Heart right ventricle (tissue), 16 donors: ENCODE measurements around the gene GCC2. TPM values are rescaled to one million over a fixed set of nuclear protein-coding genes. Genes with fewer than 3 reads are reported as not detected.

ENCODE experiments used
- ATAC-seq, 8 donors: fragments of 200-7000 bp; cut with Tn5 transposase; one replicate each; pipeline ENCODE4 v1.9.1; 2020; ENCODE audit warnings: mild to moderate bottlenecking in 8 of 8, moderate library complexity in 8 of 8, moderate number of reproducible peaks in 1 of 8
- DNase-seq, 2 donors: peaks; one replicate each; pipeline ENCODE4 v3.0.0-alpha.2; 2020
- H3K27ac ChIP-seq, 10 donors: fragments of 200-600 bp; sonication (generic) in 2 of 10; one replicate each; pipeline versions ENCODE4 v1.5.0 to v1.8.0; 2020 to 2022; ENCODE audit warnings: mild to moderate bottlenecking in 3 of 10
- H3K27me3 ChIP-seq, 7 donors: fragments of 200-600 bp; one replicate each; pipeline ENCODE4 v1.8.0; 2021 to 2022; ENCODE audit warnings: mild to moderate bottlenecking in 2 of 7
- H3K36me3 ChIP-seq, 9 donors: fragments of 200-600 bp; sonication (generic) in 1 of 9; one replicate each; pipeline versions ENCODE4 v1.5.0 to v1.8.0; 2020 to 2022; ENCODE audit warnings: mild to moderate bottlenecking in 2 of 9
- H3K4me1 ChIP-seq, 9 donors: fragments of 200-600 bp; sonication (generic) in 1 of 9; one replicate each; pipeline versions ENCODE4 v1.5.0 to v1.8.0; 2020 to 2022; ENCODE audit warnings: mild to moderate bottlenecking in 4 of 9
- H3K4me3 ChIP-seq, 10 donors: fragments of 200-600 bp; sonication (generic) in 2 of 10; one replicate each; pipeline versions ENCODE4 v1.5.0 to v1.8.0; 2020 to 2022; ENCODE audit warnings: mild to moderate bottlenecking in 7 of 10, moderate library complexity in 2 of 10
- H3K9me3 ChIP-seq, 11 donors: fragments of 200-600 bp in 10 of 11; sonication (generic) in 2 of 11; one replicate each; pipeline versions ENCODE4 v1.5.0 to v1.8.0; 2013 to 2022; ENCODE audit warnings: mild to moderate bottlenecking in 2 of 11, control low read depth in 1 of 11, moderate library complexity in 1 of 11
- CTCF ChIP-seq, 9 donors: fragments of 200-600 bp; sonication (generic) in 2 of 9; IDR thresholded peaks; one replicate each; pipeline versions ENCODE4 v1.5.0 to v1.8.0; 2021 to 2022; ENCODE audit warnings: antibody characterized with exemption in 9 of 9, mild to moderate bottlenecking in 5 of 9, moderate library complexity in 1 of 9
- WGBS, 2 donors: extraction: QIAGEN DNeasy Blood & Tissue Kit; methylation state at CpG; one replicate each; pipeline ENCODE4 v1.1.7; 2013; ENCODE audit warnings: inconsistent platforms in 1 of 2; 5-methylcytosine and 5-hydroxymethylcytosine counted together
- intact Hi-C, 10 donors: fragments of 100-400 bp; cut with DNase I; formaldehyde crosslinking; loops; one replicate each; pipeline versions ENCODE4 v1.11.1 to v1.14.2; 2022
- polyA plus RNA-seq, 2 donors: library from polyadenylated mRNA; stranded (reverse); fragments of 200-250 nt; gene quantifications; one replicate each; pipeline ENCODE4 v1.2.3, GENCODE V29; 2013
- total RNA-seq, 10 donors: library from RNA; stranded (reverse); fragmentation: NEBNext Ultra II Directional in 3 of 10; extraction: Animal tissue kit (Norgen Biotek cat#: 25700) in 3 of 10; gene quantifications; one replicate each; pipeline versions ENCODE4 v1.2.1 to v1.2.4, GENCODE V29; 2021 to 2023
- donor health status: Arrhythmogenic right ventricular cardiomyopathy.
- donor health status: ischemic (EF 13 %, LVEDD 7.1; RV severe dilation, severe dysfunction).
- donor health status: healthy with polysubstance abuse.
- donor health status: DM: no; HTN: yes; CAD: no.
- donor health status: DM: no; HTN: no; CAD: no.
- donor health status: ischemic (EF 25% LVEDD 6.9; RV normal size, moderate dysfunction).
- donor health status: ischemic (EF 25% LVEDD 5.7; RV mildly dilated, moderate dysfunction).
- donor health status: healthy.
- donor health status: DM: yes; HTN: yes; CAD: no.
- donor health status: Ischemic cardiomyopathy.
- donor health status: ischemic (EF 35%, LVEDD 5.7; RV mildly dilated, moderate dysfunction).
- donor health status: nonischemic (EF 11% LVEDD 7.7; RV severe dilation, severe dysfunction).
- donor health status: DM: yes; HTN: yes; CAD: no.
- donor health status: PGD.
- donor health status: ischemic (EF 29% LVEDD 5.4; RV normal size, mild dysfunction).
- donor health status: nonischemic (EF 23%, LVEDD 6.1; RV moderate dilation, normal function).

Gene GCC2
- total and polyA plus RNA-seq, 12 donors = 4.1 to 31.8 (median 26.5) TPM

DNA sequence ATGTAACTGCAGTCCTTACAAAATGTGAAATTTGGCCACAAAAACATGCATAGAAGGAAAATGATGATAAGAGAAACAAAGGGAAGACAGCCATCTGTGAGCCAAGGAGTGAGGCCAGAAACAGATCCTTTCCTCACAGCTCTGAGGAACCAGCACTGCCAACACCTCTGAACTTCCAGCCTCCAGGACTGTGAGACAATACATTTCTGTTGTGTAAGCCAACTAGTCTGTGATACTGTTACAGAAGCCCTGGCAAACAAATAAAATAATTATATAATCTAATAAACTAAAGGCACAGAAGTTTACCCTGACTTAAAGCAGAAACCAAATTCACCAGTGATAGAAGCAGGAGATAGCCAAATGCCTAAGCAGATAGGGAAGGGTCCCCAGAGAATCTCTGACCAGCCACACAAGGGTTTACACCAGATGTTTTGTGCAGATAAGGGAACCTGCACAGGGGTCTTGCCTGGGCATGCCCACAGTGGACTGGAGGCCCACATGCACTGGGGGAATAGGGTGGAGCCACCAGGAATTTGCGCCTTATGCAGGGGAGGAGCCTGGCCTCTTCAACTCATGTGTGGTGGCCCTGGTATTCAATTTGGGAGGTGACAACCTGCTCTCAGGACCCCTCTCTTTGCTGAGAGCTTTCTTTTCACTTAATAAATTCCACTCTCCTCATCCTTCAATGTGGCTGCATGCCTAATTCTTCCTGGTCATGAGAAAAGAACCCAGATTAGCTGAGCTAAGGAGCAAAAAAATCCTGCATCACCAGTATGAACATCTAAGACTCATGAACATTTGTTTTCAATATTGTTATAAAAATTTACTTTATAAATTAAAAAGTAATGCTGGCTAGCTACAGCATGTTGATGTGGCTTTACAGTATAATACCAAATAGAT lies 3.8 kb upstream of the GCC2 start:
- H3K27ac ChIP-seq = peak overlapping the region in 1 of 10 donors; percentile 29
- ATAC-seq (no peak), DNase-seq (no peak)
- TF ChIP-seq CTCF (IDR thresholded peaks at IDR 0.05) = no peak
- H3K9me3 ChIP-seq = no peaks in the 10 kb centered on the region
- no peak overlapping the region for H3K4me3 ChIP-seq
- H3K4me1 ChIP-seq = peaks cover 0 to 14% (median 12%) of the 10 kb centered on the region in 9 donors
- H3K27me3 ChIP-seq = no peaks in the 10 kb centered on the region
- no peaks in the 10 kb centered on the region for H3K36me3 ChIP-seq
- 85 to 95% methylated on average over 1 of the region's 1 CpG for WGBS, 2 donors
- intact Hi-C loops = loop anchor here in 1 of 10 donors (10.0 kb wide), 1 partner anchor 140 kb away; no protein-coding TSS in a partner anchor

GRCh38 chr2:108446703-108447102 lies 2.3 kb upstream of the GCC2 start:
- Histone ChIP-seq H3K4me1 (peaks cover 0 to 19% (median 16%) of the 10 kb centered on the region in 9 donors), H3K9me3 (no peaks in the 10 kb centered on the region), H3K36me3 (peaks cover 0 to 14% (median 0%) of the 10 kb centered on the region in 9 donors), H3K27ac (no peak overlapping the region), H3K4me3 (no peak overlapping the region), H3K27me3 (no peaks in the 10 kb centered on the region)
- ATAC-seq (no peak), DNase-seq (no peak)
- 91 to 98% methylated on average over 2 of the region's 2 CpGs for WGBS, 2 donors
- intact Hi-C loops = loop anchor here in 1 of 10 donors (10.0 kb wide), 1 partner anchor 138 kb away; no protein-coding TSS in a partner anchor
- TF ChIP-seq CTCF (IDR thresholded peaks at IDR 0.05) = no peak

DNA sequence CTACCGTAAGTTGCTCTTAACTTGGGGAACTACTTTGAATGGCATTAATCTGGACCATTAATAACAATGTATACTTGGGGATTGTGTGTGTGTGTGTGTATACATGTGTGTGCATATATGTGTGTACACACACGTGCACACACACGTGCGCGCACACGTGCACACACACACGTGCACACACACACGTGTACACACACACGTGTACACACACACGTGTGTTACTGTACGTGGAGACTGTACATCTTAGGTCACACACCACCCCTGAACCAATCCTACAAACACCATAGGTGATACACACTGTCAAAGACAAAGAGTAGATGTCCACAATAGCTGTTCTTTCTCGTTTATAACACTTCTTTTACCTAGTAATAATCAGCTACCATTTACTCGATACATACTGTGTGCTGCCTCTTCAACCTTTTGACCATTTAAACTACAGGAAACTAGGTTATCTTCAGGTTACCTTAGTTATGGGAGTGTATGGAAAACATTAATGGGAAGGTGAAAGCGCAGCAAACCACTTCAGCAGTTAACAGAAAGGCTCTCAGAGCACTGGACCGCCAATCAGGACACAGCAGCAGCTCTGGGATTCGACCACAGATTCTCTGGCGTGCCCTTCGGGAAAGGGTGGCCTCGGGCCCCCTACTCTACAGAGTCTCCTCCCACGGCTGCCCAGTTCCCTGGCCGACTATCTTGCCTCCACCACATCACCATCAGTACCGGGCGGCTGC lies 894 bp upstream of the GCC2 start:
- Histone ChIP-seq H3K9me3 (no peaks in the 10 kb centered on the region), H3K27ac (peak overlapping the region in 9 of 10 donors; percentile 63 to 94 (median 86)), H3K4me1 (peaks cover 0 to 22% (median 16%) of the 10 kb centered on the region in 9 donors), H3K36me3 (peaks cover 0 to 28% (median 13%) of the 10 kb centered on the region in 9 donors), H3K27me3 (no peaks in the 10 kb centered on the region), H3K4me3 (peak overlapping the region; percentile 55 to 96 (median 78))
- intact Hi-C loops = loop anchor here in 1 of 10 donors (10.0 kb wide), 1 partner anchor 137 kb away; no protein-coding TSS in a partner anchor
- TF ChIP-seq CTCF (IDR thresholded peaks at IDR 0.05) = no peak
- 46 to 50% methylated on average over 23 of the region's 23 CpGs for WGBS, 2 donors
- DNase-seq (no peak), ATAC-seq (no peak)
